ENCODE results near the gene VAV1. TPM values are rescaled to one million over a fixed set of nuclear protein-coding genes. Genes with fewer than 3 reads are reported as not detected.

VAV1 gene
- total and polyA plus RNA-seq, 2 experiments from 2014 or later: 0.82 to 1.8 TPM

GRCh38 chr19:6853868-6854267, 81.4 kb downstream of the VAV1 start:
- Histone ChIP-seq H3F3A (replicated peaks; ENCODE audit: low read depth) (no peaks in the 10 kb centered on the region), H3K36me3 (ENCODE audit: insufficient read depth) (no peaks in the 10 kb centered on the region), H2AFZ (no peak overlapping the region), H3K9me2 (ENCODE audit: insufficient read depth) (no peaks in the 10 kb centered on the region), H3K4me1 (ENCODE audit: insufficient read depth) (no peaks in the 10 kb centered on the region), H3K27ac (ENCODE audit: low read depth) (no peak overlapping the region), H3K4me2 (no peak overlapping the region), H3K79me2 (replicated peaks; ENCODE audit: insufficient read depth) (no peaks in the 10 kb centered on the region), H3K4me3 (no peak overlapping the region), H3K27me3 (ENCODE audit: insufficient read depth) (no peaks in the 10 kb centered on the region), H4K20me1 (replicated peaks; ENCODE audit: insufficient read depth) (no peaks in the 10 kb centered on the region)
- H3K36me3 Mint-ChIP-seq (ENCODE audit: low read depth): peaks cover 31% of the 10 kb centered on the region
- TF ChIP-seq ZNF462 (CRISPR knock-in tag; IDR thresholded peaks at IDR 0.05): no peak
- no peak for TF ChIP-seq CREB1 (CRISPR knock-in tag; IDR thresholded peaks at IDR 0.05; ENCODE audit: low read depth)
- no peak for TF ChIP-seq JUNB (IDR thresholded peaks at IDR 0.05; ENCODE audit: unreplicated experiment)
- TF ChIP-seq ZNF114 (CRISPR knock-in tag; IDR thresholded peaks at IDR 0.05): no peak
- H3K27ac Mint-ChIP-seq: no peak overlapping the region
- H3K4me3 Mint-ChIP-seq: no peak overlapping the region; the same call in 2 of the 3 replicates
- peaks cover 86% of the 10 kb centered on the region for H3K9me3 Mint-ChIP-seq
- no peak for ATAC-seq
- no peak for DNase-seq (ENCODE audit: low spot score)
- peaks cover 4% of the 10 kb centered on the region for H3K27me3 Mint-ChIP-seq (ENCODE audit: insufficient read depth, low read depth, poor library complexity)
- no peaks in the 10 kb centered on the region for H3K4me1 Mint-ChIP-seq

- ATAC-seq: no peak
- Mint-ChIP-seq H3K27me3 (ENCODE audit: insufficient read depth, low read depth, poor library complexity) (peaks cover 4% of the 10 kb centered on the region), H3K27ac (no peak overlapping the region), H3K4me1 (no peaks in the 10 kb centered on the region), H3K4me3 (no peak overlapping the region), H3K9me3 (peaks cover 84% of the 10 kb centered on the region), H3K36me3 (ENCODE audit: low read depth) (peaks cover 28% of the 10 kb centered on the region)
- Histone ChIP-seq H3K27me3 (ENCODE audit: insufficient read depth) (no peaks in the 10 kb centered on the region), H2AFZ (no peak overlapping the region), H3K4me1 (ENCODE audit: insufficient read depth) (no peaks in the 10 kb centered on the region), H3F3A (replicated peaks; ENCODE audit: low read depth) (no peaks in the 10 kb centered on the region), H4K20me1 (replicated peaks; ENCODE audit: insufficient read depth) (no peaks in the 10 kb centered on the region), H3K36me3 (ENCODE audit: insufficient read depth) (no peaks in the 10 kb centered on the region), H3K4me3 (no peak overlapping the region), H3K4me2 (no peak overlapping the region), H3K79me2 (replicated peaks; ENCODE audit: insufficient read depth) (no peaks in the 10 kb centered on the region), H3K9me2 (ENCODE audit: insufficient read depth) (no peaks in the 10 kb centered on the region), H3K27ac (ENCODE audit: low read depth) (no peak overlapping the region)
- no peak for DNase-seq (ENCODE audit: low spot score)
- no peak for TF ChIP-seq POLR2AphosphoS5 (IDR thresholded peaks at IDR 0.05; ENCODE audit: low read depth)
- TF ChIP-seq STAT1 (IDR thresholded peaks at IDR 0.05; ENCODE audit: unreplicated experiment): no peak
- no peak for TF ChIP-seq ZNF462 (CRISPR knock-in tag; IDR thresholded peaks at IDR 0.05)
These were observed 82.2 kb downstream of the VAV1 start for GRCh38 chr19:6854758-6855157.

Data from GM23338 (cell line).